ENCODE data around the gene SPOP.
"Not testable (repeated sequence)": the region's sequence is repeated elsewhere in the genome, so short reads cannot be mapped to it uniquely, and the experiment has no call there.

SPOP gene

DNA sequence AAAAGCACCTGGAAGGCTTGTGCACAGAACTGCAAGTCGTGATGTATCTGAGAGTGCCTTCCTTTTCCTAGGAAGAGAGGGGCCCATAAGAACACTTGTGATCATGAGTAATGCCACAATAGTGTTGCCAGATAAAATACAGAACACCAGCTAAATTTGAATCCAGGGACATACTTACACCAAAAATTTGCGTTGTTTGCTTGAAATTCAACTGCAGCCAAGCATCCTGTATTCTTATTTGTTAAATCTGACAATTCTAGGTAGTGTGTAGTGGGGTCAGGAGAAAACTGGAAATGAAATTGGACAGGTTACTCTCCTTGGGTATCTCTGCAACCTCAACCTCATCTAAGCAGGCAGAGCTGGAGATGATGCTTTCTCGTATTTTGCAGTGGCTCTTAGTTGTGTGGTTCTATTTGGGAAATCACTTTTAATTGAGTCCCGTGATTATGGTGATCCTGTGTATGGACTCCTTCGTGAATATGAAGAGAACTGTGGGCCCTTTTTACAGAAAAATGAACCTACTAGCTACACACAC lies 17.9 kb upstream of the SPOP start:
- no peak for DNase-seq (ENCODE audit: low read depth)

- DNase-seq (ENCODE audit: low read depth), result peak; percentile 43
Measured at GRCh38 chr17:49694847-49695697, 17.2 kb upstream of the SPOP start.

DNA sequence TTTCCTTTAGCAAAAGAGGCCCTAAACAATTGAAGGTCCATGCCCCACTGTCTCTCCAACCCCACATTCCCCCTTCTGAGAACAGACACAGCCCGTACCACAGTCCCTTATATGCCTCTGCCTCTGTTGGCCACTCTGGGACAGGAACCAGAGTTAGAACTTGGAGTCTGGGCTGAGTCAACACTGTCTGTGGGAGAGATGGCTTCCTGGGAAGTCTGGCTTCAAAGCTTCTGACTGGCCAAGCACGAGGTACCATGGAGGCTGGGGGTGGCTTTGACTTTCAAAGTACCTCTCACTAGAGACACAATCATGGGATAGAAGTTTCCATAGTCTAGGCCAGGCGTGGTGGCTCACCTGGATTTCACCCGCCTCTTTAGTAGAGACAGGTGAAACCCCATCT lies 14.9 kb upstream of the SPOP start:
- no peak for DNase-seq (ENCODE audit: low read depth)

- DNase-seq (ENCODE audit: low read depth), result no peak
Measured at GRCh38 chr17:49691677-49692191, 13.8 kb upstream of the SPOP start.

DNA sequence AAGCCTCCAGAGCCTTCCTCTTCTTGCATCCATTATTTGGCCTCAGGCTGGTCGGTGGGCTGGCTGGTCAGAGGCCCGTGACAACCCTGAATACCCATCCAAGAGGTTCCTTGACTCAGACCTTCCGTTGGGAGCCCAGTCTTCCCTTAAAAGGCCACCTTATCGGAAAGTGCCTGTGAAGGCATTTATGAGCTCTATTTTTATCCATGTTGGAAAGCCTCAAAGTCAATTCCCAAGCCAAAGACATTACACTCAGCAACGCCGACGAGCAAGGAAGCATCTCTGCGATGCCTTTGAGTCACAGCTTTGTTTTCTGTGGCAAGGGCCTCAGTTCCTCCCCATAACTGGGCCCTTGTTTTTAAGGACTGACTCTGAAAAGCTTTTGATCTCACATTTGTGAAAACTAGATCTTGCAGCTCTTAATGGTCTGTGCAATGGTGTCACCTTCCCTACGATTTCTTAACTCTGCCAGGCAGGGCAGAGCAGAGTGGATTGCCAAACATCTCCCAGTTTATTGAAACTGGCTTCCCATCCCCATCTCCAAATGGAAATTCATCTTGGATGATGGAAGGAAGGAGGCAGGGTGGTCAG lies 13.3 kb upstream of the SPOP start:
- no peak for DNase-seq (ENCODE audit: low read depth)

GRCh38 chr17:49690256-49690655 lies 12.4 kb upstream of the SPOP start:
- DNase-seq (ENCODE audit: low read depth), result no peak

DNA sequence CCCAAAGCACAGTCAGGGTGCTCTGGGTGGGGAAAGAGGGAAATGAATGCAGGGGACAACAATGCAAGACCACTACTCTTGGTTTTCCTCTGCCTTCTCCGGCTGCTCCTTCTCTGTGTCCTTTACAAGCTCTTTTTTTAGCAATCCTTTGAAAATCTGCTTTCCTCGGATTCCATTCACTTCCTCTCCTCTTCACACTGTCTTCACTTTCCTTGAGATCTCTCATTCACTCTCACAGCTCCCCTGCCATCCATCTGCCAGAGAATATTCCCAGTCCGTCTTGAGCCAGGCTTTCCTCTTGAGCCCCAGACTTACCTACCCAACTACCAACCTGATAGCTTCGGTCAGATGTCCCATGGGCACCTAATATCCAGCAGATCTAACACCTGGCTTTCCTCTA lies 11.0 kb upstream of the SPOP start:
- DNase-seq (ENCODE audit: low read depth), result no peak

DNA sequence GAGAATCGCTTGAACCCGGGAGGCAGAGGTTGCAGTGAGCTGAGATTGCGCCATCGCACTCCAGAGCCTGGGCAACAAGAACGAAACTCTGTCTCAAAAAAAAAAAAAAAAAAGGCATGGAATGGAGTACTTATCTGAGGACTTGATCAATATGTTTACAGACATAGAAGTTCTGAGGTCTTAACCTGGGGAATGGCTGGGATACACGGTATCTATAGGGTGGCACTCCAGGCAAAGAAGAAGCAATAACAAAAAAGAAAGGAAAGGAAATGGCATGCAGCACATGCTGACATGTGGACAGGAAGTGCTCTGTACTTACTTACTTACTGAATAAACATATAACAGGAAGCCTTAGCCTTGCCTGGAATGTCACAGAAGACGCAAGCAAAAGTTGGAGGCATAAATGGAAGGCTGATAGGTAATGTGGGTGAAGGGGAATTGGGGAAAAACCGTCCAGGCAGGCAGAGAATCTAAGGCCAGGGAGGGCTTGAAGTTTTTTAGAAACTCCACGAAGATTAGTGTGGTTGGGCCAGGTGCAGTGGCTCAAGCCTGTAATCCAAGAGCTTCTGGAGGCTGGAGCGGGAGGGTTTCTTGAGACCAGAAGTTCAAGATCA lies 10.1 kb upstream of the SPOP start:
- DNase-seq (ENCODE audit: low read depth), result no peak

GRCh38 chr17:49681106-49681979 lies 3.4 kb upstream of the SPOP start:
- no peak for DNase-seq (ENCODE audit: low read depth)

DNA sequence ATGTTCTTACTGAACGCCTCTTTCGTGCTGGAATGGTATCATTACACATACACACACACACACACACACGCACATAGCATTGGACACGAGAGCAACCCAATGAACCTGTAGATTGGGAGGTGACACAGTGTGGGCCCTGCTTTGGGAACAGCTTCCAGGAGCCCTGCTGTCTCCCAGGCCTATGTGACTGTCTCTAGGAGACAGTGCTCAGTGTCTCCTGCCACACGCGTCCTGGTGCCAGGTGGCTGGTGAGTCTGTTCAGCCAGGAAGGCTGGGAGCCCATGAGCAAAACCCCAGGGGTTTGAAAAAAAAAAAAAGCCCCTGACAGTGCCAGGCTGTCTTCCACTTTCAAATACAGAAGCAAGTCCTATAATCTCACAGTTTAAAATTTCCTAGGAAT lies 2.4 kb upstream of the SPOP start:
- no peak for DNase-seq (ENCODE audit: low read depth)

DNA sequence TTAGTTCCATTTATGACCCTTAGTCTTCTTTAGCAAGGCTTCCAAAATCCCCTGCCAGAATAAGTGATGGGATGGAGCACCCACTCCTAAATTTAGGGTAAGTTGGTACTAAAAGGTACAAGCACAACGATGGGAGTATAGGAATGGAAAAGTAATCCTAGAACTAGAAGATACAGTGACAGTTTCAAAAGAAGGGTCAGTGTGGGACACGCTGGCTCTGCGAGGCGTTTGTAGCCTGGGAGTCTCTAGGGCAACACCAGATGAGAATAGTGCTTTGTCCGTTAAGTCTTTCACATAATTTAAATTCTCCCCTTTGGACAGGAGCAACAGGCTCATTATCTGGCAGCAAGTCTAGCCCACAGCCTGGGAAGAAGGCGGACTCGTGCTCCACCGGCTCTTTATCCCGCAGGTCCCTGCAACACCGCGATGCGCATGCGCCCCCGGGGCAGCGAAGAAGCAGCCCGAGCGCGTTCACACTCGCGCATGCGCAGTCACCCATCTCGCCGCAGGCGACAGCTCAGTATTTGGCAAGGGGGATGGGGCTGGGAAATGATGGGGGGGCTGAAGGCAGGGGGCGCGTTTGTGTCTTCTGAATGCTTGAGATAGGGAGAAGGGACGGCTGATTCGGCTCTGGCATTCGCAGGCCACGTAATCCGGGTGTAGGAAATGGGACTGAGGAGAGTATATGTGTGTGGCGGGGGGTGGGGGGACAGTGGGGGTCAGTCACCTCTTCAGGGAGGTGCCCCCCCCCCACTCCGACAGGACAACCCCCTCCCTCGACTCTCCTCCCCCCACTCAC lies 564 bp downstream of the SPOP start:
- peak; percentile 93 for DNase-seq (ENCODE audit: low read depth)

- DNase-seq (ENCODE audit: low read depth), result no peak
Measured at GRCh38 chr17:49676276-49676868, 1.5 kb downstream of the SPOP start.

DNA sequence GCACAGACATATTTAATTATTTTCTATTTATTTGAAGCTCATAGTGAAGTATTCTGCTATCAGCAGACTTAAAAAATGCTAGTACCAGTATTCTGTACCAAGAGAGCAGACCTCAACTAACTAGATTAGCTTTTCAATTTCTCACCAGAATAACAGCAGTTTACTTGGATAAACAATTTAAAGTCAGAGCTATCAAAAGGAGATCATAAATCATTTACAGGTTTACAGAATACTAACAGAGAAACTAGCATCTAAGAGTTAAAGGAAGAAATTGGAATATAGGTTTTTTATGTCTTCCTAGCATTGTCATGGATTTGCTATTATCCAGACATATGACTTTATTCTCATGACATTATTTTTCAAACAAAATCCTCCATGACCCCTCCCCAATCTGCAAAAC lies 3.4 kb downstream of the SPOP start:
- DNase-seq (ENCODE audit: low read depth), result no peak

DNA sequence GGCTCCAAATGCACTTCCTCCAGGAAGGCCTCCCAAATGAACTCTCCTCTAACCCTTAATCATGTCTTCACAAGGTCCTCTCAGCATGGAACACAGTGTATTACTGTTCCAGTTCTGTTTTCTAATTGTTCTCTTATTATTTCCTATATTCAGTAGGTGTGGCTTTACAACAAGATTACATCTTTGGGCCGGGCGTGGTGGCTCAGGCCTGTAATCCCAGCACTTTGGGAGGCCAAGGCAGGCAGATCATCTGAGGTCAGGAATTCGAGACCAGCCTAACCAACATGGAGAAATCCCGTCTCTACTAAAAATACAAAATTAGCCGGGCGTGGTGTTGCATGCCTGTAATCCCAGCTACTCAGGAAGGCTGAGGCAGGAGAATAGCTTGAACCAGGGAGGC lies 4.2 kb downstream of the SPOP start:
- DNase-seq (ENCODE audit: low read depth), result not testable (repeated sequence)

GRCh38 chr17:49670641-49671040 lies 7.3 kb downstream of the SPOP start:
- no peak for DNase-seq (ENCODE audit: low read depth)

- DNase-seq (ENCODE audit: low read depth), result no peak
Measured at GRCh38 chr17:49670002-49670401, 7.9 kb downstream of the SPOP start.

DNA sequence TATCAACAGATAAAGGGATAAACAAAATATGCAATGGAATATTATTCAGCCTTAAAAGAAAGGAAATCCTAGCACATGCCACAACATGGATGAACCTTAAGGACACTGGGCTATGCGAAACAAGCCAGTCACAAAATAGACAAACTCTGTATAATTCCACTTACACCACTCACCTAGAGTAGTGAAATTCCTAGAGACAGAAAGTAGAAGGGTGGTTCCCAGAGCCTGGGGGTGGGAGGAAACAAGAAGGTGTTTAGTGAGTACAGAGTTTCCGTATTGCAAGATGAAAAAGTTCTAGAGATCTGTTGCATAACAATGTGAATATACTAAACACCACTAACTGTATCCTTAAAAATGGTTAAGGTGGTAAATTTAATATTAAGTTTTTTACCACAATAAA lies 10.0 kb downstream of the SPOP start:
- DNase-seq (ENCODE audit: low read depth), result no peak

DNA sequence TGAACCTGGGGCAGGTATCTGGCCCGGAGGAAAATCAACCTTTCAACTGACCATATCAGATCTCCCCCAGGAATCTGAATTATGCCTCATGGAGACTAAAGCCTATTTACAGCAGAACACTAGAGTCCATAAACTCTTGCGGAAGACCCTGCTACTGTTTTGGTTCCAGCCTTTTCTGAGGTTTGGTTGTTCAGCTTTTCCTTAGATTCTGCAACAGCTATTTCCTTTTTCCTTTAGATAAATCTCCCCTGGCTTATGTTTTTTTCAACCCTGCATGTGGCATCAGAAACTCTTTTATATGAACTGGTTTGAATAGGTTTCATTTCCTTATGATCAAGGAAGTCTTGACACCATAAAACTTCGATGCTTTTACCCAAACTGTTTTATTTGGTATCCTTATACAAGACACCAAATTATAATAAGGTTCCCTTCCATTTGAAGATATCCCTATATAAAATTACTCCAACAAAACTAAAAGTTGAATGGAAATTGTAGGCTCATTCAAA lies 13.1 kb downstream of the SPOP start:
- DNase-seq (ENCODE audit: low read depth), result no peak

DNA sequence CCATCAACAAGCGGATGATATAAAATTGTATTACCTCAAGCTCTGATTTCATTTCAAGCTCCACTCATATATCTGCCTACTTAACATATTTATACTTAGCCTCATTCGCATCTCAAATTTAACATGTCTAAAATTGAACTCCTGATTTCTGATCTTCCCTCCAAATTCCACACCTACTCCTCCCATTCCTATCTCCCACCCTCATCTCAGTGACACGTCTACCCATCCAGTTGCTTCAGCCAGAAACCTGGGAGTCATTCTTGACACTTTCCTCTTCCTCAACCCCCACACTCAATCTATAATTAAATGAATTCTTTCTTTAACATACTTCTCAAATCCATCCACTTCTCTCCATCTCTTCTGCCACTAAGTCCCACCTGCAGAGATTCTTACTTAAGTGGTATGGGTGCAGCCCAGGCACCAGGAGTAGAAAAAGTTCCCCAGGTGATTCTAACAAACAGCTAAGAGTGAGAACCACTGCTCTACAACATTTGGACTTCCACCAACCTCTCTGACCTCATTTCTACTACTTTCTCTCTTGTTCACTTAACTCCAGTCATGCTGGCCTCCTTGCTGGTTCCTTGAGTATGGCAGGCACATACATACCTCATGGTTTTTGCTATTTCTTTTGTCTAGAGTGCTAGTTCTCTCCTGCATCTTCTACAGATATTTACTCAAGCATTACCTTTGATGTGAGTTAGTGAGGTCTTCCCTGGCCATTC lies 18.1 kb downstream of the SPOP start:
- DNase-seq (ENCODE audit: low read depth), result no peak

DNA sequence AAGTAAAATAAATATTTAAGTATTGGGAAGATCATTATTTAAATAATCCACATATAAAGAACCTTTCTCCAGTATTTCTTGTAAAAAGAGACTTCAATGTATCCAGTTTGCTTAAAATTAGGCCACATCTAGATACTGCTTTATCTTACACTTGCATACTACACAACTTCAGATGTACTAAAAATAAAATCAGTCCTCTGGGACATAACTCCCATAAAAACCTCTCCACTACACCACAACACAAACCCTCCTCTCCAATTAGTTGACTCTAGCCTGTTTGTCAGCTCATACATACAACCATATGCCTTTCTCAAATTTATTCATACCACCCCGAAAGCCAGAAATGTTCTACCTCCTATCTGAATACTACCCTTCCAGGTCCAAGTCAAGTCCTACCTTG lies 21.6 kb downstream of the SPOP start:
- no peak for DNase-seq (ENCODE audit: low read depth)
